NK-92 (cell line): ENCODE measurements around the gene CYTH3.
"Not testable (repeated sequence)": the region's sequence is repeated elsewhere in the genome, so short reads cannot be mapped to it uniquely, and the experiment has no call there.

Experiments used
- DNase-seq: peaks from one replicate; lab custom pipeline; 2025; ENCODE audit not compliant: unreplicated experiment; lab: John Stamatoyannopoulos, UW

Gene CYTH3

GRCh38 chr7:6232534-6232933 lies 39.9 kb downstream of the CYTH3 start:
- no peak for DNase-seq

GRCh38 chr7:6232116-6232515 lies 40.3 kb downstream of the CYTH3 start:
- no peak for DNase-seq

GRCh38 chr7:6231184-6231583 lies 41.2 kb downstream of the CYTH3 start:
- DNase-seq: no peak

- not testable (repeated sequence) for DNase-seq
Observed at GRCh38 chr7:6229284-6229683, 43.1 kb downstream of the CYTH3 start.

GRCh38 chr7:6228361-6229229 lies 43.8 kb downstream of the CYTH3 start:
- no peak for DNase-seq

- no peak for DNase-seq
Observed at GRCh38 chr7:6227294-6227846, 45.1 kb downstream of the CYTH3 start.

- no peak for DNase-seq
Observed at GRCh38 chr7:6226194-6226799, 46.1 kb downstream of the CYTH3 start.

- not testable (repeated sequence) for DNase-seq
Observed at GRCh38 chr7:6223411-6223810, 49.0 kb downstream of the CYTH3 start.

- not testable (repeated sequence) for DNase-seq
Observed at GRCh38 chr7:6223010-6223409, 49.4 kb downstream of the CYTH3 start.

GRCh38 chr7:6221340-6222319 lies 50.8 kb downstream of the CYTH3 start:
- DNase-seq: no peak

- DNase-seq: no peak
Observed at GRCh38 chr7:6218329-6218728, 54.1 kb downstream of the CYTH3 start.

- DNase-seq: no peak
Observed at GRCh38 chr7:6212008-6212407, 60.4 kb downstream of the CYTH3 start.

- no peak for DNase-seq
Observed at GRCh38 chr7:6210621-6211372, 61.6 kb downstream of the CYTH3 start.

GRCh38 chr7:6209340-6209739 lies 63.1 kb downstream of the CYTH3 start:
- DNase-seq: no peak

- no peak for DNase-seq
Observed at GRCh38 chr7:6208573-6209328, 63.7 kb downstream of the CYTH3 start.

- DNase-seq: no peak
Observed at GRCh38 chr7:6205971-6206660, 66.3 kb downstream of the CYTH3 start.

- DNase-seq: no peak
Observed at GRCh38 chr7:6203381-6203780, 69.0 kb downstream of the CYTH3 start.

- DNase-seq: no peak
Observed at GRCh38 chr7:6202117-6202516, 70.3 kb downstream of the CYTH3 start.

GRCh38 chr7:6200971-6201370 lies 71.5 kb downstream of the CYTH3 start:
- DNase-seq: no peak
